ENCODE results near the gene PTPRN.

The PTPRN gene

GRCh38 chr2:219308142-219309101, 779 bp downstream of the PTPRN start:
- Histone ChIP-seq H3K9me3 (ENCODE audit: insufficient read depth, low read depth, low read length) (no peaks in the 10 kb centered on the region), H3K4me2 (ENCODE audit: low read depth, low read length, poor library complexity, severe bottlenecking) (no peak overlapping the region), H3K79me2 (ENCODE audit: insufficient read depth, low read length) (no peaks in the 10 kb centered on the region), H4K20me1 (ENCODE audit: insufficient read depth, low read length, poor library complexity, severe bottlenecking) (no peaks in the 10 kb centered on the region), H3K4me1 (ENCODE audit: insufficient read depth, low read length, poor library complexity, severe bottlenecking) (no peaks in the 10 kb centered on the region), H3K27me3 (ENCODE audit: insufficient read depth, low read length, poor library complexity, severe bottlenecking) (no peaks in the 10 kb centered on the region), H3K9me2 (replicated peaks; ENCODE audit: low read depth, low read length) (no peaks in the 10 kb centered on the region), H3K4me3 (ENCODE audit: low read length, poor library complexity, severe bottlenecking) (no peak overlapping the region), H3K9ac (ENCODE audit: low read depth, low read length, poor library complexity, severe bottlenecking) (no peak overlapping the region), H3F3A (ENCODE audit: low read depth) (no peaks in the 10 kb centered on the region), H3K36me3 (ENCODE audit: insufficient read depth, low read length) (no peaks in the 10 kb centered on the region), H2AFZ (ENCODE audit: low read length) (no peak overlapping the region)
- TF ChIP-seq CTCF (conservative IDR thresholded peaks at IDR 0.05; ENCODE audit: low read length) (no peak), EZH2phosphoT487 (IDR thresholded peaks at IDR 0.05; ENCODE audit: borderline replicate concordance) (no peak)

- H3K4me2 ChIP-seq (ENCODE audit: low read depth, low read length, poor library complexity, severe bottlenecking): no peak overlapping the region
- H3K9ac ChIP-seq (ENCODE audit: low read depth, low read length, poor library complexity, severe bottlenecking): no peak overlapping the region
- peaks cover 11% of the 10 kb centered on the region for H3K27me3 ChIP-seq (ENCODE audit: insufficient read depth, low read length, poor library complexity, severe bottlenecking)
- H2AFZ ChIP-seq (ENCODE audit: low read length): no peak overlapping the region
- no peaks in the 10 kb centered on the region for H3K9me3 ChIP-seq (ENCODE audit: insufficient read depth, low read depth, low read length)
- H3K9me2 ChIP-seq (replicated peaks; ENCODE audit: low read depth, low read length): no peaks in the 10 kb centered on the region
- H3K4me1 ChIP-seq (ENCODE audit: insufficient read depth, low read length, poor library complexity, severe bottlenecking): no peaks in the 10 kb centered on the region
- H3K4me3 ChIP-seq (ENCODE audit: low read length, poor library complexity, severe bottlenecking): no peak overlapping the region
- no peaks in the 10 kb centered on the region for H3K79me2 ChIP-seq (ENCODE audit: insufficient read depth, low read length)
- H4K20me1 ChIP-seq (ENCODE audit: insufficient read depth, low read length, poor library complexity, severe bottlenecking): no peaks in the 10 kb centered on the region
- no peaks in the 10 kb centered on the region for H3K36me3 ChIP-seq (ENCODE audit: insufficient read depth, low read length)
- no peak for TF ChIP-seq EZH2phosphoT487 (IDR thresholded peaks at IDR 0.05; ENCODE audit: borderline replicate concordance)
- no peak for TF ChIP-seq CTCF (conservative IDR thresholded peaks at IDR 0.05; ENCODE audit: low read length)
- no peaks in the 10 kb centered on the region for H3F3A ChIP-seq (ENCODE audit: low read depth)
Measured at GRCh38 chr2:219306047-219306446, 3.2 kb downstream of the PTPRN start.

- Histone ChIP-seq H3K79me2 (ENCODE audit: insufficient read depth, low read length) (no peaks in the 10 kb centered on the region), H3F3A (ENCODE audit: low read depth) (no peaks in the 10 kb centered on the region), H3K4me2 (ENCODE audit: low read depth, low read length, poor library complexity, severe bottlenecking) (no peak overlapping the region), H3K9me3 (ENCODE audit: insufficient read depth, low read depth, low read length) (no peaks in the 10 kb centered on the region), H3K27me3 (ENCODE audit: insufficient read depth, low read length, poor library complexity, severe bottlenecking) (peaks cover 12% of the 10 kb centered on the region), H3K9ac (ENCODE audit: low read depth, low read length, poor library complexity, severe bottlenecking) (no peak overlapping the region), H3K4me1 (ENCODE audit: insufficient read depth, low read length, poor library complexity, severe bottlenecking) (no peaks in the 10 kb centered on the region), H2AFZ (ENCODE audit: low read length) (no peak overlapping the region), H3K4me3 (ENCODE audit: low read length, poor library complexity, severe bottlenecking) (no peak overlapping the region), H3K36me3 (ENCODE audit: insufficient read depth, low read length) (no peaks in the 10 kb centered on the region), H3K9me2 (replicated peaks; ENCODE audit: low read depth, low read length) (no peaks in the 10 kb centered on the region), H4K20me1 (ENCODE audit: insufficient read depth, low read length, poor library complexity, severe bottlenecking) (no peaks in the 10 kb centered on the region)
- TF ChIP-seq CTCF (conservative IDR thresholded peaks at IDR 0.05; ENCODE audit: low read length) (no peak), EZH2phosphoT487 (IDR thresholded peaks at IDR 0.05; ENCODE audit: borderline replicate concordance) (no peak)
Measured at GRCh38 chr2:219304223-219304622, 5.0 kb downstream of the PTPRN start.
